ENCODE data around the gene SMURF2.

Gene SMURF2

GRCh38 chr17:64647817-64648216 is 14.3 kb downstream of the SMURF2 start:
- TF ChIP-seq CEBPB (IDR thresholded peaks at IDR 0.05) (no peak), EP300 (IDR thresholded peaks at IDR 0.05; ENCODE audit: borderline replicate concordance) (no peak), MAX (IDR thresholded peaks at IDR 0.05) (no peak), REST (IDR thresholded peaks at IDR 0.05; ENCODE audit: low read depth) (no peak), TAF1 (IDR thresholded peaks at IDR 0.05; ENCODE audit: low read depth) (no peak), NFIC (IDR thresholded peaks at IDR 0.05) (no peak), CREB1 (IDR thresholded peaks at IDR 0.05; ENCODE audit: low read depth) (no peak), TCF12 (IDR thresholded peaks at IDR 0.05; ENCODE audit: low read depth) (no peak), ZBTB7A (IDR thresholded peaks at IDR 0.05; ENCODE audit: low read depth) (no peak), TEAD4 (IDR thresholded peaks at IDR 0.05) (no peak), RAD21 (IDR thresholded peaks at IDR 0.05; ENCODE audit: low read depth) (no peak), FOXM1 (IDR thresholded peaks at IDR 0.05; ENCODE audit: borderline replicate concordance, low read depth) (no peak), EGR1 (IDR thresholded peaks at IDR 0.05) (no peak)

GRCh38 chr17:64639516-64639915 is 22.6 kb downstream of the SMURF2 start:
- no peak for TF ChIP-seq TCF12 (IDR thresholded peaks at IDR 0.05; ENCODE audit: low read depth)
- no peak for TF ChIP-seq ZBTB7A (IDR thresholded peaks at IDR 0.05; ENCODE audit: low read depth)
- TF ChIP-seq USF1 (IDR thresholded peaks at IDR 0.05): no peak
- TF ChIP-seq REST (IDR thresholded peaks at IDR 0.05; ENCODE audit: low read depth): no peak
- no peak for TF ChIP-seq MAX (IDR thresholded peaks at IDR 0.05)
- TF ChIP-seq NFIC (IDR thresholded peaks at IDR 0.05): no peak
- no peak for TF ChIP-seq FOXM1 (IDR thresholded peaks at IDR 0.05; ENCODE audit: borderline replicate concordance, low read depth)
- no peak for TF ChIP-seq TAF1 (IDR thresholded peaks at IDR 0.05; ENCODE audit: low read depth)
- no peak for TF ChIP-seq CREB1 (IDR thresholded peaks at IDR 0.05; ENCODE audit: low read depth)
- TF ChIP-seq EGR1 (IDR thresholded peaks at IDR 0.05): no peak
- no peak for TF ChIP-seq YY1 (IDR thresholded peaks at IDR 0.05; ENCODE audit: low read depth)
- TF ChIP-seq CEBPB (IDR thresholded peaks at IDR 0.05): no peak
- TF ChIP-seq RAD21 (IDR thresholded peaks at IDR 0.05; ENCODE audit: low read depth): no peak
- no peak for TF ChIP-seq TEAD4 (IDR thresholded peaks at IDR 0.05)
- no peak for TF ChIP-seq EP300 (IDR thresholded peaks at IDR 0.05; ENCODE audit: borderline replicate concordance)

GRCh38 chr17:64638552-64639203 is 23.4 kb downstream of the SMURF2 start:
- TF ChIP-seq FOXM1 (IDR thresholded peaks at IDR 0.05; ENCODE audit: borderline replicate concordance, low read depth) (no peak), EP300 (IDR thresholded peaks at IDR 0.05; ENCODE audit: borderline replicate concordance) (no peak), EGR1 (IDR thresholded peaks at IDR 0.05) (no peak), TCF12 (IDR thresholded peaks at IDR 0.05; ENCODE audit: low read depth) (no peak), CREB1 (IDR thresholded peaks at IDR 0.05; ENCODE audit: low read depth) (no peak), YY1 (IDR thresholded peaks at IDR 0.05; ENCODE audit: low read depth) (no peak)

GRCh38 chr17:64635647-64636305 is 26.3 kb downstream of the SMURF2 start:
- TF ChIP-seq REST (IDR thresholded peaks at IDR 0.05; ENCODE audit: low read depth) (no peak), NFIC (IDR thresholded peaks at IDR 0.05) (peak; percentile 61)

- TF ChIP-seq YY1 (IDR thresholded peaks at IDR 0.05; ENCODE audit: low read depth) (no peak), CREB1 (IDR thresholded peaks at IDR 0.05; ENCODE audit: low read depth) (no peak), MAX (IDR thresholded peaks at IDR 0.05) (no peak), REST (IDR thresholded peaks at IDR 0.05; ENCODE audit: low read depth) (no peak), USF1 (IDR thresholded peaks at IDR 0.05) (no peak)
These were observed 27.9 kb downstream of the SMURF2 start for GRCh38 chr17:64634218-64634617.
